Skeletal muscle satellite cell (primary cell): ENCODE data around the gene GLIS1.
A peak's percentile ranks its signal among the peaks of the same experiment; 100 is the strongest.

ENCODE experiments used
- H3K27me3 ChIP-seq: 2 replicates; pipeline ENCODE4 v1.7.0; 2013; ENCODE audit warnings: low read length; ENCODE audit not compliant: control insufficient read depth, insufficient read depth
- H3K36me3 ChIP-seq: 2 replicates; pipeline ENCODE4 v1.7.0; 2013; ENCODE audit warnings: mild to moderate bottlenecking, control low read depth, low read length; ENCODE audit not compliant: insufficient read depth
- H3K4me1 ChIP-seq: 2 replicates; pipeline ENCODE4 v1.7.0; 2013; ENCODE audit warnings: low read length; ENCODE audit not compliant: control insufficient read depth, insufficient read depth
- H3K4me2 ChIP-seq: 2 replicates; pipeline ENCODE4 v1.7.0; 2013; ENCODE audit warnings: mild to moderate bottlenecking, low read length
- H3K4me3 ChIP-seq: 2 replicates; pipeline ENCODE4 v1.7.0; 2013; ENCODE audit warnings: low read length
- H3K9ac ChIP-seq: 2 replicates; pipeline ENCODE4 v1.7.0; 2013; ENCODE audit warnings: mild to moderate bottlenecking, low read depth, low read length, moderate library complexity
- H3K9me3 ChIP-seq: replicated peaks from 2 replicates; pipeline ENCODE4 v1.7.0; 2013; ENCODE audit warnings: mild to moderate bottlenecking, control low read depth, low read length

Gene GLIS1

DNA sequence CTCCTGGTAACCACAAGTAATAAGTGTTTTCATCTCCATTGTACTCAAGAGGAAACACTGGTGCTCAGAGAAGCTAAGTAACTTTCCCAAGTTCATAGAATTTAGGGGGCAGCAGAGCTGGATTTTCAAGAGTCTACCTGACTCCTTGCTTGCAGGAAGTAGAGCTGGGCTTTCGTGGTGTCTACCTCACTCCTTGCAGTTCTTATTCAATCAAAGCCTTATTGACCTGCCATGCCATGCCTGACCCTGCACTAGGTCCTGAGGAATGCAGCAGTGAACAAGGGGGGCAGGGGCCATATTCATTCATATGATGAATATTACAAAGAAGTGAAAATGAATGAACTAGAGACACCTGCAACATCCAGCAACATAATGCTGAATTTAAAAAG, 93.3 kb downstream of the GLIS1 start:
- Histone ChIP-seq H3K4me1 (no peaks in the 10 kb centered on the region), H3K4me3 (no peak overlapping the region), H3K4me2 (no peak overlapping the region), H3K36me3 (peaks cover 8% of the 10 kb centered on the region), H3K9ac (no peak overlapping the region), H3K27me3 (no peaks in the 10 kb centered on the region), H3K9me3 (no peaks in the 10 kb centered on the region)

GRCh38 chr1:53644909-53645689, 93.9 kb downstream of the GLIS1 start:
- H3K36me3 ChIP-seq: peaks cover 11% of the 10 kb centered on the region
- no peaks in the 10 kb centered on the region for H3K27me3 ChIP-seq
- no peak overlapping the region for H3K4me3 ChIP-seq
- H3K9ac ChIP-seq: no peak overlapping the region
- no peaks in the 10 kb centered on the region for H3K9me3 ChIP-seq
- peaks cover 4% of the 10 kb centered on the region for H3K4me1 ChIP-seq
- H3K4me2 ChIP-seq: no peak overlapping the region

DNA sequence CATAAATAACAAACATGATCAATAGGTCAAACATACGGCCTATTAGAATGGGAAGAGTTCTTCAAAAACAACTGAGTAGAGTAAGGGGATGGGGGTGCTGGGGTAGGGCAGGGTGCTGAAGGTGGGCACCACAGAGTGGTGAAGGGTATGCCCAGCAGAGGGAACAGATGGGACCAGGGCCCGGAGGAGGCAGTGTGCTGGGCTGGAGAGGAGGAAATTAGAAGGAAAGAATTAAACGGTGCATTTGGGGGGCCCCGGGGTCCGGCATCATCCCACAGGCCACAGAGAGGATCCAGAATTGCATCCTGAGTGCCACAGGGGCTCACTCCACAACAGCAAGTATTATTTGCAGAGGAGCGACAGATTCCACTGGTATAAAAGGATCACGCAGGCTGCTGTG, 94.5 kb downstream of the GLIS1 start:
- no peaks in the 10 kb centered on the region for H3K27me3 ChIP-seq
- no peak overlapping the region for H3K9ac ChIP-seq
- H3K4me1 ChIP-seq: peaks cover 9% of the 10 kb centered on the region
- no peak overlapping the region for H3K4me2 ChIP-seq
- no peak overlapping the region for H3K4me3 ChIP-seq
- H3K36me3 ChIP-seq: peaks cover 11% of the 10 kb centered on the region
- no peaks in the 10 kb centered on the region for H3K9me3 ChIP-seq

DNA sequence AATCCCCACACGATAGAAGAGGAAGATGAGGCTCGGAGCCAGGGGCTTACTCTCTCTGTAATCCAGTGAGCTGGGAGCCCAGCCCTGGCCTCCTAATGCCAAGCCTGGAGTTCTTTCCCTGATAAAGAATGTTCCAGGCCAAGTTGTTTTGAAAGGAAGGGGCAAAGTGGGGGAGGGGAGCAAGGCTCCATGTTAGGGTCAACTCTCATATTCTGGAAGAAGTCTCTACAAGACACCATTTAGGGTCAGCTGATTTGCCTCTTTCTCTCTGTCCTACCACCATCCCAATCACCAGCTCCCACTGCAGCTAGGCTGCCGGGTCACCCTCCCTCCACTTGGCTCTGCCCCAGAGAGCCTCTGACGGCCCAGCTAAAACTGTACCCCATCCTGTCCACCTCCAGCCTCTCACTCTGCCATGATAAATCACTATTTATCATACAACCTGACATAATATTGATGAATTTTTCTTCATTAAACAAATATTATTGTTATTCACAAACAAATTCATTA, 95.0 kb downstream of the GLIS1 start:
- peaks cover 15% of the 10 kb centered on the region for H3K4me1 ChIP-seq

GRCh38 chr1:53643041-53643880, 95.7 kb downstream of the GLIS1 start:
- Histone ChIP-seq H3K4me1 (peaks cover 17% of the 10 kb centered on the region), H3K36me3 (peaks cover 11% of the 10 kb centered on the region), H3K4me3 (no peak overlapping the region), H3K27me3 (no peaks in the 10 kb centered on the region), H3K9ac (no peak overlapping the region), H3K9me3 (no peaks in the 10 kb centered on the region), H3K4me2 (no peak overlapping the region)

More for the DNA sequence above, 95.0 kb downstream of the GLIS1 start:
- H3K4me2 ChIP-seq: no peak overlapping the region
- H3K9ac ChIP-seq: no peak overlapping the region
- no peaks in the 10 kb centered on the region for H3K9me3 ChIP-seq
- H3K27me3 ChIP-seq: no peaks in the 10 kb centered on the region
- peaks cover 11% of the 10 kb centered on the region for H3K36me3 ChIP-seq
- no peak overlapping the region for H3K4me3 ChIP-seq

GRCh38 chr1:53642607-53643006, 96.4 kb downstream of the GLIS1 start:
- no peaks in the 10 kb centered on the region for H3K27me3 ChIP-seq
- no peak overlapping the region for H3K4me3 ChIP-seq
- H3K9ac ChIP-seq: no peak overlapping the region
- H3K36me3 ChIP-seq: peaks cover 11% of the 10 kb centered on the region
- no peaks in the 10 kb centered on the region for H3K9me3 ChIP-seq
- H3K4me1 ChIP-seq: peaks cover 17% of the 10 kb centered on the region
- H3K4me2 ChIP-seq: no peak overlapping the region

GRCh38 chr1:53642215-53642555, 96.8 kb downstream of the GLIS1 start:
- no peak overlapping the region for H3K9ac ChIP-seq
- no peaks in the 10 kb centered on the region for H3K27me3 ChIP-seq
- no peaks in the 10 kb centered on the region for H3K9me3 ChIP-seq
- H3K4me1 ChIP-seq: peaks cover 17% of the 10 kb centered on the region
- no peak overlapping the region for H3K4me3 ChIP-seq
- H3K4me2 ChIP-seq: no peak overlapping the region
- H3K36me3 ChIP-seq: peaks cover 11% of the 10 kb centered on the region

- Histone ChIP-seq H3K4me1 (peaks cover 17% of the 10 kb centered on the region), H3K9ac (no peak overlapping the region), H3K9me3 (no peaks in the 10 kb centered on the region), H3K4me2 (no peak overlapping the region), H3K4me3 (no peak overlapping the region), H3K36me3 (peaks cover 15% of the 10 kb centered on the region), H3K27me3 (no peaks in the 10 kb centered on the region)
Observed at GRCh38 chr1:53641481-53642214, 97.3 kb downstream of the GLIS1 start.

DNA sequence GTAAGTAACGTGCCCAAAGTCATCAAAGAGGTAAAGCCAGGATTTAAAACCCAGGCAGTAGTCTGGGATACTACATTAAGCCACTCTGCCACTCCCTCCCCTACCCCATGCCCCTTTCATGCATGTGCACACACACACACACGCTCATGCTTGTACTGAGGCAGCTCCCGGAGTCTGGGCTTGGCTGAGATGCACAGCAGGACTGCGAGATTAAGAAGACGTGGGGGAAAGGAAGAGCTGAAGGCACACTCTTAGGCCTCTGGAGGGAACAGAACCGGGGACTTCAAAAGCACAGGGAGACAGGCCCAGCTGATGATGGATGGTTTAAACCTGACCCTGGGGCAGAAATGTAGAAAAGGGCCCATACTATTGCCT, 98.3 kb downstream of the GLIS1 start:
- no peak overlapping the region for H3K4me2 ChIP-seq

DNA sequence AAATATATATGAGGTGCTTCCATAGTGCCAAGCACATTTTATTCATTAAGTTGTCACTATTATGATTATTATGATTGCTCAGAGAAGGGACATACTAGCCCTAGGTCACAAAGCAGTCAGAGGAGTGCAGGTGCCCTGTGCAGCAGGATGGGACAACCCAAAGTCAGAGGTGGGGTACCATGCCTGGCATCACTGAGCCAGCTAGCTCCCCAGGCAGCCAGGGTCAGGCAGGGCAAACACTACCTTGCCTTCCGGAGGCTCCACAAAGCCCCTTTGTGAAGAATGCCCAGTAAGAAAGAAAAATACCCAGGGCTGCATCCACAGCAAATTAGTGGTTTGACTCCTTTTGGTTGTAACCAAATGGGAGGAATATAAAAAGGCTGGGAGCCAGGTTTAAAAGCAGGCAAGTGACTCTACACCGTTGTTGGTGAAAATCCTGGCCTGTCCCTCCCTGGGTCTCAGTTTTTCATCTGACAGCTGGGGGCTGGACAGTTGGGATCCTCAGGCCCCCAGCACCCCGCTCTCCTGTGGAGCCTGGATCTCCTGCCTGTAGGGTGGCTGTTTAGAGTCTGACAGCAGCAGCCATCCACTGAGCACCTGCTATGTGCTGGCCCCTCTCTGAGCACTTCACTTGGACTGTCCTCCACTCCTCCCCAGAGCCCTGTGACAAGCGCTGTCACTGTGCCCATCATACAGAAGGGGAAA, 98.8 kb downstream of the GLIS1 start:
- peaks cover 17% of the 10 kb centered on the region for H3K4me1 ChIP-seq
- H3K9me3 ChIP-seq: no peaks in the 10 kb centered on the region
- H3K4me2 ChIP-seq: peak overlapping the region; percentile 49

More for the DNA sequence above, 98.3 kb downstream of the GLIS1 start:
- Histone ChIP-seq H3K27me3 (no peaks in the 10 kb centered on the region), H3K9me3 (no peaks in the 10 kb centered on the region), H3K36me3 (peaks cover 15% of the 10 kb centered on the region), H3K9ac (no peak overlapping the region), H3K4me3 (no peak overlapping the region), H3K4me1 (peaks cover 17% of the 10 kb centered on the region)

More for the DNA sequence above, 98.8 kb downstream of the GLIS1 start:
- Histone ChIP-seq H3K27me3 (no peaks in the 10 kb centered on the region), H3K36me3 (peaks cover 15% of the 10 kb centered on the region), H3K9ac (peak overlapping the region; percentile 6), H3K4me3 (no peak overlapping the region)
